ENCODE results near the gene HOXA10.

DNA sequence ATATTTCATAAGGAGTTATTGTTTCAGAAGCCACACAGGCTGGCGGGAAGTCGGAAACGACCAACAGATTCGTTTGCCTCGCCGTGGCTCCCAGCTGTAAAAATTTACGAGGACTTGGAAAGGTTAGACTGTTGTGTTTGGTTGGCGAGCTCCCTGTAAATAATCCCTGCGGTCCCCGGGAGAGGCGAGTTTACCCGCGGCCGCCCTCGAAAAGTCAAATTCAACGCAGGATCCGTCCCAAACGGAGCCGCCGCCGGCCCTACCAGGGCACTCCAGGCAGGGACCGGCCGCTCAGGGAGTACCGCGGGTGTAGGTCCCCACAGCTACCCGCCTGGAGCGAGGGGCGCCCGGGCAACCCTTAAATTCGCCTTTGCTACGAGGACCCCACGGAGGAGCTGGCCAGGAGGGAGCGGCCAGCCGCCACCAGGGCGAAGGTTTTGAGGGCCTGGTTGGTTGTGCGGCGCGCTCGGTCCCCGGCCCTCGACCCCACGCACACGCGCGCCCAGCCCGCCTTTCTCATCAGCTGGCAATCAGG lies 8.1 kb downstream of the HOXA10 start:
- TF ChIP-seq, protein P1, sequence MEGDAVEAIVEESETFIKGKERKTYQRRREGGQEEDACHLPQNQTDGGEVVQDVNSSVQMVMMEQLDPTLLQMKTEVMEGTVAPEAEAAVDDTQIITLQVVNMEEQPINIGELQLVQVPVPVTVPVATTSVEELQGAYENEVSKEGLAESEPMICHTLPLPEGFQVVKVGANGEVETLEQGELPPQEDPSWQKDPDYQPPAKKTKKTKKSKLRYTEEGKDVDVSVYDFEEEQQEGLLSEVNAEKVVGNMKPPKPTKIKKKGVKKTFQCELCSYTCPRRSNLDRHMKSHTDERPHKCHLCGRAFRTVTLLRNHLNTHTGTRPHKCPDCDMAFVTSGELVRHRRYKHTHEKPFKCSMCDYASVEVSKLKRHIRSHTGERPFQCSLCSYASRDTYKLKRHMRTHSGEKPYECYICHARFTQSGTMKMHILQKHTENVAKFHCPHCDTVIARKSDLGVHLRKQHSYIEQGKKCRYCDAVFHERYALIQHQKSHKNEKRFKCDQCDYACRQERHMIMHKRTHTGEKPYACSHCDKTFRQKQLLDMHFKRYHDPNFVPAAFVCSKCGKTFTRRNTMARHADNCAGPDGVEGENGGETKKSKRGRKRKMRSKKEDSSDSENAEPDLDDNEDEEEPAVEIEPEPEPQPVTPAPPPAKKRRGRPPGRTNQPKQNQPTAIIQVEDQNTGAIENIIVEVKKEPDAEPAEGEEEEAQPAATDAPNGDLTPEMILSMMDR (IDR thresholded peaks at IDR 0.05; ENCODE audit: low read length) = no peak
- TF ChIP-seq EZH2phosphoT487 (IDR thresholded peaks at IDR 0.05; ENCODE audit: low read length) (no peak), EZH2 (optimal IDR thresholded peaks at IDR 0.05; ENCODE audit: low read depth, low read length) (no peak)

Data from MM.1S (cell line).